Measurements from ENCODE around the gene NCAPD2.

Gene NCAPD2

DNA sequence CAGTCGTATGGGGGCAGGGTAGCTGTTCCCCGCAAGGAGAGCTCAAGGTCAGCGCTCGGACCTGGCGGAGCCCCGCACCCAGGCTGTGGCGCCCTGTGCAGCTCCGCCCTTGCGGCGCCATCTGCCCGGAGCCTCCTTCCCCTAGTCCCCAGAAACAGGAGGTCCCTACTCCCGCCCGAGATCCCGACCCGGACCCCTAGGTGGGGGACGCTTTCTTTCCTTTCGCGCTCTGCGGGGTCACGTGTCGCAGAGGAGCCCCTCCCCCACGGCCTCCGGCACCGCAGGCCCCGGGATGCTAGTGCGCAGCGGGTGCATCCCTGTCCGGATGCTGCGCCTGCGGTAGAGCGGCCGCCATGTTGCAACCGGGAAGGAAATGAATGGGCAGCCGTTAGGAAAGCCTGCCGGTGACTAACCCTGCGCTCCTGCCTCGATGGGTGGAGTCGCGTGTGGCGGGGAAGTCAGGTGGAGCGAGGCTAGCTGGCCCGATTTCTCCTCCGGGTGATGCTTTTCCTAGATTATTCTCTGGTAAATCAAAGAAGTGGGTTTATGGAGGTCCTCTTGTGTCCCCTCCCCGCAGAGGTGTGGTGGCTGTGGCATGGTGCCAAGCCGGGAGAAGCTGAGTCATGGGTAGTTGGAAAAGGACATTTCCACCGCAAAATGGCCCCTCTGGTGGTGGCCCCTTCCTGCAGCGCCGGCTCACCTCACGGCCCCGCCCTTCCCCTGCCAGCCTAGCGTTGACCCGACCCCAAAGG lies 41.2 kb downstream of the NCAPD2 start:
- peak; percentile 72 for DNase-seq (ENCODE audit: low spot score)

DNA sequence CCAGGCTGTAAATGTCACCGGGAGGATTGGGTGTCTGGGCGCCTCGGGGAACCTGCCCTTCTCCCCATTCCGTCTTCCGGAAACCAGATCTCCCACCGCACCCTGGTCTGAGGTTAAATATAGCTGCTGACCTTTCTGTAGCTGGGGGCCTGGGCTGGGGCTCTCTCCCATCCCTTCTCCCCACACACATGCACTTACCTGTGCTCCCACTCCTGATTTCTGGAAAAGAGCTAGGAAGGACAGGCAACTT lies 41.7 kb downstream of the NCAPD2 start:
- no peak for DNase-seq (ENCODE audit: low spot score)

DNA sequence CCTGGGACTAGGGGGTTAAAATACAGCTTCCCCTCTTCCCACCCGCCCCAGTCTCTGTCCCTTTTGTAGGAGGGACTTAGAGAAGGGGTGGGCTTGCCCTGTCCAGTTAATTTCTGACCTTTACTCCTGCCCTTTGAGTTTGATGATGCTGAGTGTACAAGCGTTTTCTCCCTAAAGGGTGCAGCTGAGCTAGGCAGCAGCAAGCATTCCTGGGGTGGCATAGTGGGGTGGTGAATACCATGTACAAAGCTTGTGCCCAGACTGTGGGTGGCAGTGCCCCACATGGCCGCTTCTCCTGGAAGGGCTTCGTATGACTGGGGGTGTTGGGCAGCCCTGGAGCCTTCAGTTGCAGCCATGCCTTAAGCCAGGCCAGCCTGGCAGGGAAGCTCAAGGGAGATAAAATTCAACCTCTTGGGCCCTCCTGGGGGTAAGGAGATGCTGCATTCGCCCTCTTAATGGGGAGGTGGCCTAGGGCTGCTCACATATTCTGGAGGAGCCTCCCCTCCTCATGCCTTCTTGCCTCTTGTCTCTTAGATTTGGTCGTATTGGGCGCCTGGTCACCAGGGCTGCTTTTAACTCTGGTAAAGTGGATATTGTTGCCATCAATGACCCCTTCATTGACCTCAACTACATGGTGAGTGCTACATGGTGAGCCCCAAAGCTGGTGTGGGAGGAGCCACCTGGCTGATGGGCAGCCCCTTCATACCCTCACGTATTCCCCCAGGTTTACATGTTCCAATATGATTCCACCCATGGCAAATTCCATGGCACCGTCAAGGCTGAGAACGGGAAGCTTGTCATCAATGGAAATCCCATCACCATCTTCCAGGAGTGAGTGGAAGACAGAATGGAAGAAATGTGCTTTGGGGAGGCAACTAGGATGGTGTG lies 42.3 kb downstream of the NCAPD2 start:
- DNase-seq (ENCODE audit: low spot score), result no peak

DNA sequence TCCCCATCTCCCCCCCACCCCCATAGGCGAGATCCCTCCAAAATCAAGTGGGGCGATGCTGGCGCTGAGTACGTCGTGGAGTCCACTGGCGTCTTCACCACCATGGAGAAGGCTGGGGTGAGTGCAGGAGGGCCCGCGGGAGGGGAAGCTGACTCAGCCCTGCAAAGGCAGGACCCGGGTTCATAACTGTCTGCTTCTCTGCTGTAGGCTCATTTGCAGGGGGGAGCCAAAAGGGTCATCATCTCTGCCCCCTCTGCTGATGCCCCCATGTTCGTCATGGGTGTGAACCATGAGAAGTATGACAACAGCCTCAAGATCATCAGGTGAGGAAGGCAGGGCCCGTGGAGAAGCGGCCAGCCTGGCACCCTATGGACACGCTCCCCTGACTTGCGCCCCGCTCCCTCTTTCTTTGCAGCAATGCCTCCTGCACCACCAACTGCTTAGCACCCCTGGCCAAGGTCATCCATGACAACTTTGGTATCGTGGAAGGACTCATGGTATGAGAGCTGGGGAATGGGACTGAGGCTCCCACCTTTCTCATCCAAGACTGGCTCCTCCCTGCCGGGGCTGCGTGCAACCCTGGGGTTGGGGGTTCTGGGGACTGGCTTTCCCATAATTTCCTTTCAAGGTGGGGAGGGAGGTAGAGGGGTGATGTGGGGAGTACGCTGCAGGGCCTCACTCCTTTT lies 43.1 kb downstream of the NCAPD2 start:
- DNase-seq (ENCODE audit: low spot score), result no peak

DNA sequence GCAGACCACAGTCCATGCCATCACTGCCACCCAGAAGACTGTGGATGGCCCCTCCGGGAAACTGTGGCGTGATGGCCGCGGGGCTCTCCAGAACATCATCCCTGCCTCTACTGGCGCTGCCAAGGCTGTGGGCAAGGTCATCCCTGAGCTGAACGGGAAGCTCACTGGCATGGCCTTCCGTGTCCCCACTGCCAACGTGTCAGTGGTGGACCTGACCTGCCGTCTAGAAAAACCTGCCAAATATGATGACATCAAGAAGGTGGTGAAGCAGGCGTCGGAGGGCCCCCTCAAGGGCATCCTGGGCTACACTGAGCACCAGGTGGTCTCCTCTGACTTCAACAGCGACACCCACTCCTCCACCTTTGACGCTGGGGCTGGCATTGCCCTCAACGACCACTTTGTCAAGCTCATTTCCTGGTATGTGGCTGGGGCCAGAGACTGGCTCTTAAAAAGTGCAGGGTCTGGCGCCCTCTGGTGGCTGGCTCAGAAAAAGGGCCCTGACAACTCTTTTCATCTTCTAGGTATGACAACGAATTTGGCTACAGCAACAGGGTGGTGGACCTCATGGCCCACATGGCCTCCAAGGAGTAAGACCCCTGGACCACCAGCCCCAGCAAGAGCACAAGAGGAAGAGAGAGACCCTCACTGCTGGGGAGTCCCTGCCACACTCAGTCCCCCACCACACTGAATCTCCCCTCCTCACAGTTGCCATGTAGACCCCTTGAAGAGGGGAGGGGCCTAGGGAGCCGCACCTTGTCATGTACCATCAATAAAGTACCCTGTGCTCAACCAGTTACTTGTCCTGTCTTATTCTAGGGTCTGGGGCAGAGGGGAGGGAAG lies 43.9 kb downstream of the NCAPD2 start:
- peak; percentile 34 for DNase-seq (ENCODE audit: low spot score)

DNA sequence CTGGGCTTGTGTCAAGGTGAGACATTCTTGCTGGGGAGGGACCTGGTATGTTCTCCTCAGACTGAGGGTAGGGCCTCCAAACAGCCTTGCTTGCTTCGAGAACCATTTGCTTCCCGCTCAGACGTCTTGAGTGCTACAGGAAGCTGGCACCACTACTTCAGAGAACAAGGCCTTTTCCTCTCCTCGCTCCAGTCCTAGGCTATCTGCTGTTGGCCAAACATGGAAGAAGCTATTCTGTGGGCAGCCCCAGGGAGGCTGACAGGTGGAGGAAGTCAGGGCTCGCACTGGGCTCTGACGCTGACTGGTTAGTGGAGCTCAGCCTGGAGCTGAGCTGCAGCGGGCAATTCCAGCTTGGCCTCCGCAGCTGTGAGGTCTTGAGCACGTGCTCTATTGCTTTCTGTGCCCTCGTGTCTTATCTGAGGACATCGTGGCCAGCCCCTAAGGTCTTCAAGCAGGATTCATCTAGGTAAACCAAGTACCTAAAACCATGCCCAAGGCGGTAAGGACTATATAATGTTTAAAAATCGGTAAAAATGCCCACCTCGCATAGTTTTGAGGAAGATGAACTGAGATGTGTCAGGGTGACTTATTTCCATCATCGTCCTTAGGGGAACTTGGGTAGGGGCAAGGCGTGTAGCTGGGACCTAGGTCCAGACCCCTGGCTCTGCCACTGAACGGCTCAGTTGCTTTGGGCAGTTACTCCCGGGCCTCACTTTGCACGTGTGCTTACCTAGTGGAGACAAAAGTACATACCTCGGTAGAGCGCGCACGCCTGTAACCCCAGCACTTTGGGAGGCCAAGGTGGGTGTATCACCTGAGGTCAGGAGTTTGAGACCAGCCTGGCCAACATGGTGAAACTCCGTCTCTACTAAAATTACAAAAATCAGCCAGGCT lies 44.8 kb downstream of the NCAPD2 start:
- DNase-seq (ENCODE audit: low spot score), result no peak

DNA sequence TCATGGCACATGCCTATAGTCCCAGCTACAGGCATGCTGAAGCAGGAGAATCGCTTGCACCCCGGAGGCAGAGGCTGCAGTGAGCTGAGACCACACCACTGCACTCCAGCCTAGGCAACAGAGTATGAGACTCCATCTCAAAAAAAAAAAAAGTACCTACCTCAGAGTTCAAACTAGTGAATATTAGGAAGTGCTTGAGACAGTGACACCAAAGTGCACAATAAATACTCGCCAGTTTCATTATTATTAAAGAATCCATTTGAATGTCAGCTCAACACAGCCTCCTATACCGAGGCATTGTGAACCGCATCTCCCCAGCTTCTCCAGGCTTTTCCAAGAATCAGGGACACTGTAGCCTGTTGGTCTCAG lies 45.4 kb downstream of the NCAPD2 start:
- no peak for DNase-seq (ENCODE audit: low spot score)

DNA sequence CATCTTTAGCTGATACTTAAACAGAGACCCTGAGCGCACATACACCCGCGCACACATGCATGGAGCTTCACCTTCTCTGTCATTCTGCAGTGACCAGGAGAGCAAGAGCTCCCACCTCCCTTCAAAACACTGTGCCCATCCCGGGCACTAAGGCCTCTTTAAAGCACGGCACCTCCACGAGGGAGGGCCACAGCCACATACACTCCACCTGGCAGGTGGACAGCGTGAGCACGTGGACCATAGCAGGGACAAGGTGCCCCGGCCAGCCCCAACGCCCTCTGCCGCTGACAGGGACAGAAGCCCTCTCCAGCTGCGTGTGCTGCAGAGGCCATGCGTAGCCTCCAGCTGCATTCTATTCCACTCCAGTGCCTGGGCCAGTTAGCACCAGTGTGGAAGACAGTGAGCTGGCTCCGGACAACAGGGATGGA lies 45.8 kb downstream of the NCAPD2 start:
- peak; percentile 22 for DNase-seq (ENCODE audit: low spot score)

DNA sequence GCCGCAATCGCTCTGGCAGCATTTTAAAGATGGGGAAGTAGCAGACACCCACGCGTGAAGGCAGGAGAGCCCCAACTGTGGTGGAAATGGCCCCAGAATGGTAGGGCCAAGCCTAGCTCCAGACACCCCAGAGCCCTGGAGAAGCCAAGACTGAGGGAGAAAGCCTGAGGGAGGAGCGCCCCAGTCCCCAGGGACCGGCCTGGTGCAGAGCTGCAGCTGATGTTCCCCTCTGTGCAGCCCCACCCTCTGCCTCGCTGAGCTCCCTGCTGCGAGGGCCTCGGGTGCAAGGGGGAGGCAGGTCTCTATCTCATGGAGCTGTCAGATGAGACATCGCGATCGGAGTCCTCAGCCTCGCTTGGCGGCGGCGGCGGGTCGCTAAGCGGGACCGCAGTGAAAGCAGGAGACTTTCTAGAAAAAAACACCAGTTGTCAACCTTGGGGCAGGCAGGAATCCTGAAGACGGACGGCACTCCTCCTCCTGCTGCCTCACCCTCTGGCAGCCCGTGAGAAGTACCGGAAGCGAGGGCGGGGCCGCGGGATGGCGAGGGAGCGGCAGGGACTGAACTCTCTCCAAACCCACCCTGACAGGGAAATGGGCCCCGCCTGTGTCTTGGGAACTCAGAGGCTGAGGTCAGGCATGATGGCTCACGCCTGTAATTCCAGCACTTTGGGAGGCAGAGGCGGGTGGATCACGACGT lies 46.4 kb downstream of the NCAPD2 start:
- peak; percentile 95 for DNase-seq (ENCODE audit: low spot score)

DNA sequence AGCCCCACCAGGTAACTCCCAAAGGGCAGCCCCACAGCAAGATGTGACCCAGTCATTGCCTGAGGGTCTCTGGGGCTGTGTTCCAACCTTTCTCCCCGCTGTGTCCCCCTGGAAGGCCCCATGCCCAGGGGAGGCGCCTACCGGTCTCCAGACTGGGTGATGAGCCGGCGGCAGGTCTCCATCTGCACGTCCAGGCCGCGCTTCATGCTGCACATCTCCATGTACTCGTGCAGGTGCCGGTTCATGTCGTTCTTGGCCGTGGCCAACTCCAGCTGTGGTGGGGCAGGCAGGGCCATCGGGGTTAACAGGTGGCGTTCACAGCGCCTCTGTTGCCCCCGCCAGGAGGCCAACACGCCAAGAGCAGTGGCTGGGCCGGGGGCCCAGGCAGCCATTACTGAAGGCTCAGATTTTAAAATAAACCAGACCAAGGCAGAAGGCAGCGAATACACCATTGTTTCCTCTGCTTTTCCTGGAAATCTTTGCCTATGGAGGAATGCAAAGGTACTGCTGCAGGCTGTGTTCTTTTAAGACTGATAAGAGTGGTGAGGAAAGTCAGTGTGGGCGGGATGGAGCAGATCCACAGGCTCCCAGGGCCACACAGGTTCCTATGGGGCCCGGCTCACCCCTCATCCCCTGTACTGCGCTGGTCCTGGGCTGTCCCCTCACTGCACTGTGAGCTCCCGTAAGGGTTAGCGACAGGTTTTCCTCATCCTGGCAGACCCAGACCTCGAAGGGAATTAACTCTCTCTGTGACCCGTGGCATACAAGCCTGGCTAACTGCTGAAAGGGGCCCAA lies 47.7 kb downstream of the NCAPD2 start:
- DNase-seq (ENCODE audit: low spot score), result no peak

DNA sequence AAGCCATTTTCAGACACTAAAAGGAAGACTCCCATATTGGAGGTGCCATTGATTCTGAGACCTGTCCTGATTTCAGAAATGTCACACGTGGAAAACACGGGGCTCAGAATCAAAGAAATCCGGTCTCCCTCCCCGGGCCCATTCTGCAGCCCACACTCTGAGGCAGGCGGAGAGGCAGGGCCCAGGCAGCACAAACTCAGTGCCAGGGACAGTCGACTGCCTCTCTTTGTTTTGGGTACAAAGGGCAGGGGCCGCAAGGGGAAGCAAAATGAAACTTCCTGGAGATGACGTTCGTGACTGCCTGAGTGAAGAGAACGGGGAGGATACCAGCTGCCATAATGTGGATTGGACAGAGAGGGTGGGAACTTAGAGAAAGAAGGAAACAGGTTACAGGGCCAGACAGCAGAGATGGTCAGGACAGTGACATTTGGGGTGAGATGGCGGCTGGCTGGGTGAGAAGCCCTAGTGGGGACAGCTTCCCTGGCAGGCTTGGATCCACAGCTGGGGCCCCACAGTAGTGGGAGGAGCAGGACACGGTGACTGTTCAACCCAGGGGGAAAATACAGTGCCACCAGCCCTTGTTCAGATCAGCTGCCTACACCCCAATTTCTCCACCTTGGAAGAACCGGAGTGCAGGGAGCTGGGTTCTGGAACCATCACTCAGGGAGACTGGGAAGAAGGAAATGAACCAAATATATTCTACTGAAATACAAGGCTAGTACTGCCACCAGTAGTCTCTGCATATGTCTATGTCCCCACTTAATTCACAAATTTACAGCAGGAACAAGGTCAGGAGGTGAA lies 48.5 kb downstream of the NCAPD2 start:
- DNase-seq (ENCODE audit: low spot score), result no peak

DNA sequence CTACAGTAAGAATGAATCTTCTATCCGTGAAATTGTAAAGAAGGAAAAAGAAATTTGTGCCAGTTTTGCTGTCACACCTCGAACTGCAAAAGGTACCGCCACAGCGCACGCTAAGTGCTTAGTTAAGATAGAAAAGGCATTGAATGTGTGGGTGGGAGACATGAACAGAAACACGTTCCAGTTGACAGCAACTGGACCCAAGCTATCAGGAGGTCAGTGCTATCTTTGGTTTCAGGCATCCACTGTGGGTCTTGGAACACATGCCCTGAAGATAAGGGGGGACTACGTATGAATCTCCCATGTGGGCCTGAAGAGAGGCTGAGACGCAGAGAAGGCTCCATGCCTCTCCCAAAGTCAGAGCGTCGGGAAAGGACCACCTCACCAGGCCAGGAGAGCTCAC lies 52.1 kb downstream of the NCAPD2 start:
- no peak for DNase-seq (ENCODE audit: low spot score)

DNA sequence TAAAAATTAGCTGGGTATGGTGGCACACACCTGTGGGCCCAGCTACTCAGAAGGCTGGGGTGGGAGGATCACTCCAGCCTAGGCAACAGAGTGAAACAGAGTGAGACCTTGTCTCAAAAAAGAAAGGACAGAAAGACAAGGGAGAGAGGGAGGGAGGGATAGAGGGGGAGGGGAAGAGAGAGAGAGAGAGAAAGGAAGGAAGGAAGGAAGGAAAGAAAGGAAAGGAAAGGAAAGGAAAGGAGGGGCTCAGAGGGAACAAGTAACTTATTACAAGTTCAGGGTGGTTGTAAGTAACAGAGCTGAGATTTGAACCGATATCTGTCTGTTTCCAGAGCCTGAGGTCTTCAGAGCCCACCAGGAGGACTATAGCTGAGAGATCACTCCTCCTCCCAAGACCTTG lies 53.7 kb downstream of the NCAPD2 start:
- DNase-seq (ENCODE audit: low spot score), result no peak

DNA sequence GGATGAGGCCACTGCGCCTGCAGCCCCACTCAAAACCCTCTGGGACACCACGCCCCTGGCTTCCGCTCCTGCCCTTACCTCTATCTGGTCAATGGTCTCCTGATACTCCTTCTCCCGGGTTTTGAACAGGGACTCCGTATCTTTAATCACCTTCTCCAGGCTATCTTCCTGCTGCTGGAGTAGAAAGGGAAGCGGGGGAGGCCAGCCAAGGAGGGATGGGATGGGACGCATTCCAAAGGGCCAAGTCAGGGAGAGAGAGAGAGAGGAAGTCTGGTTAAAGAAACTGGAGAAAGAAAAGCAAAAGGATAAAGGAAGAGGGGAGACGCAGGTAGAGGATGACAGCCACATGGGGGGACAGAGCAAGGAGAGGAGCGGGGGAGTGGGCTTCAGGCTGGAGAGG lies 54.1 kb downstream of the NCAPD2 start:
- DNase-seq (ENCODE audit: low spot score), result no peak

DNA sequence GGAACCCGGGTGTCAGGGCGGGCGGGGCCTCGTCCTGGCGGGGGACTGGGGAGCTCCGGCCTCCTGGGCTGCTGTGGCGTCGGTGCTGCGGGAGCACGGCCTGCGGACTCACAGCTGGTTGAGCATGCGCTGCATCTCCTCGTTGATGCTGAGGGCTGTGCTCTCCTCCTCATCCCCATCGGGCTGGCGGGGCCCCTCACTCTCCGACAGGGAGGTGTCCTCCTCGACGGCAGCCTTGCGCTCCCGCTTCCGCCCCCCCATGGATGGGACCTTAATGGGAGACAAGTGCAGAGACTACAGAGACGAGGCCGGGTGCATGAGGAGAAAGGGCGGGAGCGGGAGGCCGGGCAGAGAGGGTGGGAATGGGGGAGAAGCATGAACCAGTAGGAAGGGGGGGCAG lies 54.7 kb downstream of the NCAPD2 start:
- DNase-seq (ENCODE audit: low spot score), result no peak

DNA sequence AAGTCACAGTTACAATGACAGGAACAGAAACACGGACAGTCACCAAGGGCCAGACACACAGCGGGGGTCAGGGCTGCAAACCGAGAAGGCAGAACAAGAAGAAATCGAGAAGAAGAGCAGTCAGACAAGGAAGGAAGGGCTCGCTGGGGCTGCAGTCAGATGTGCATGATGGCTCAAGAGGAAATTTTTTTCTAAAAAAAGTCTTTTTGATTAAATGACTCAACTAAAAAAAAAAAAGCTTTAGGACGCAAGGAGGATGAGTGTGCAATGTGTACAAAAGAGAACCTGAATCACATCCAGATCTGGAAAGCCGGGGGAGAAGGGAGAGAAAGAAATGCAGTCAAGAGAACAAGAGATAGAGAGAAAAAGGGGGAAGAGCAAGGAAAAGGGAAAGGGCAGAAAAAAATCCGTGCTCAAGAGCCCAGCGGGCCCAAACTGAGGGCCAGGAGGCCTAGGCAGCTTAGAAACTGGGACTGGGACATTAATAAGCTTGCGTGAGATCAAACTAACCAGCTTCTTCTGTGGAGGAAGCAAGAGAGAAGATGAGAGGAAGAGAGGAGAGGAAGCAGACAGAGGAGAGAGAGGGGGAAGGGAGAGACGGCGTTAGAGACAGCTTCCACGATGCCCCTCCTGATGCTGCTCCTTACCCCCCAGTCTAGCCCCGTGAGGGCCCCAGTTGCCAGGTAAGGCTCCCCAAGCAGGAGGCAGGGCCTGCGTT lies 55.2 kb downstream of the NCAPD2 start:
- no peak for DNase-seq (ENCODE audit: low spot score)

DNA sequence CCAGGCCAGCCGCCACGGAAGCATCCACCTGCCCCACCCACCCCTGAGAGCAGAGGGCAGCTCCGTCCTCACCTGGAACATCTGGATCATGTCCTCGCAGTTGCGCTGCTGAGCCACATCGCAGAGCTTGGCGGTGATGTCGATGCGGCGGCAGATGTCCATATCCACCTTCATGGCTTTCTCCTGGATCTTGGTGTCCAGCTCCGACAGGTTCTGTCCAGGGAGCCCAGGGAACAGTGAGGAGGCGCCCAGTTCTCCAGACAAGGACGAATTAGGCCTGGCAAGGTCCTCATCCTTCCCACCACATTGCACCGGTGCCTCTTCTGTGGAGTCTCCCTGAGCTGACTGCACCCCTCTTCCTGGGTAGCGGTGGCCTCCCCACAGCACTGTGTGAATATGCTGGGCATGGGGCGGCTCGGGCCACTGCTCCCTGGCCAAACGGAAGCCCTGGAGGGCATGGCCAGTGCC lies 55.8 kb downstream of the NCAPD2 start:
- DNase-seq (ENCODE audit: low spot score), result no peak

All from iPS-NIHi11 (cell line).